SK-N-SH (cell line): ENCODE data around the gene LIPM. TPM values are rescaled to one million over a fixed set of nuclear protein-coding genes. Genes with fewer than 3 reads are reported as not detected.
"Not testable (repeated sequence)": the region's sequence is repeated elsewhere in the genome, so short reads cannot be mapped to it uniquely, and the experiment has no call there.

ENCODE experiments used
- CTCF ChIA-PET: fragments of 300-600, 350-600 bp; formaldehyde crosslinking; extraction: SDS; loops from one replicate; lab custom pipeline; 2021; lab: Yijun Ruan, JAX
- POLR2A ChIA-PET: fragments of 350-600 bp; sonication (Branson Sonifier 250); formaldehyde crosslinking; extraction: SDS; loops from one replicate; lab custom pipeline; 2020; ENCODE audit warnings: antibody characterized with exemption, inconsistent platforms; lab: Yijun Ruan, JAX
- DNase-seq: peaks from one replicate; pipeline ENCODE4 v3.0.0; 2012
- H2AFZ ChIP-seq: fragments of 200-600 bp; sonication (generic); 2 replicates; pipeline ENCODE4 v1.8.1; 2016; ENCODE audit warnings: antibody characterized with exemption, mild to moderate bottlenecking, low read depth
- H3F3A ChIP-seq: fragments of 200-600 bp; sonication (generic); replicated peaks from 2 replicates; pipeline ENCODE3; 2016; ENCODE audit warnings: antibody characterized with exemption, mild to moderate bottlenecking; ENCODE audit not compliant: insufficient read depth
- H3K27ac ChIP-seq, 2 experiments: fragments of 200-500 bp in 1 of 2; fragments of 200-600 bp in 1 of 2; sonication (Bioruptor generic) in 1 of 2; sonication (generic), shearing (Covaris generic) in 1 of 2; 2 replicates each; pipeline versions ENCODE4 v1.5.1 to v1.6.1; 2014 to 2016; ENCODE audit warnings: low read depth in 2 of 2, inconsistent platforms in 1 of 2, low read length in 1 of 2, mild to moderate bottlenecking in 1 of 2, mixed read lengths in 1 of 2
- H3K27me3 ChIP-seq: fragments of 200-600 bp; sonication (generic), shearing (Covaris generic); 2 replicates; pipeline ENCODE4 v1.6.1; 2016; ENCODE audit warnings: mixed run types; ENCODE audit not compliant: insufficient read depth
- H3K36me3 ChIP-seq, 2 experiments: fragments of 200-500 bp in 1 of 2; fragments of 200-600 bp in 1 of 2; sonication (Bioruptor generic) in 1 of 2; sonication (generic) in 1 of 2; replicated peaks in 1 of 2; 2 replicates each; pipeline versions ENCODE3 to v1.5.1; 2014 to 2016; ENCODE audit warnings: low read length in 1 of 2, mild to moderate bottlenecking in 1 of 2; ENCODE audit not compliant: insufficient read depth in 2 of 2, control insufficient read depth in 1 of 2
- H3K4me1 ChIP-seq, 2 experiments: fragments of 200-500 bp in 1 of 2; fragments of 200-600 bp in 1 of 2; sonication (Bioruptor generic) in 1 of 2; sonication (generic), shearing (Covaris generic) in 1 of 2; 2 replicates each; pipeline versions ENCODE4 v1.5.1 to v1.6.1; 2014 to 2016; ENCODE audit warnings: low read depth in 1 of 2, low read length in 1 of 2, mixed run types in 1 of 2; ENCODE audit not compliant: insufficient read depth in 2 of 2, control insufficient read depth in 1 of 2
- H3K4me2 ChIP-seq: fragments of 200-600 bp; sonication (generic), shearing (Covaris generic); 2 replicates; pipeline ENCODE4 v1.6.1; 2017; ENCODE audit warnings: mixed run types
- H3K4me3 ChIP-seq, 2 experiments: fragments of 200-500 bp in 1 of 2; fragments of 200-600 bp in 1 of 2; sonication (Bioruptor generic) in 1 of 2; sonication (generic), shearing (Covaris generic) in 1 of 2; 2 replicates each; pipeline versions ENCODE4 v1.5.1 to v1.8.1; 2014 to 2016; ENCODE audit warnings: low read depth in 2 of 2, inconsistent platforms in 1 of 2, low read length in 1 of 2, mild to moderate bottlenecking in 1 of 2, mixed read lengths in 1 of 2, moderate library complexity in 1 of 2
- H3K79me2 ChIP-seq: fragments of 200-600 bp; sonication (generic); 2 replicates; pipeline ENCODE4 v1.8.1; 2017; ENCODE audit warnings: mild to moderate bottlenecking; ENCODE audit not compliant: insufficient read depth
- H3K9ac ChIP-seq: fragments of 200-600 bp; sonication (generic); 2 replicates; pipeline ENCODE4 v1.6.1; 2017; ENCODE audit warnings: mixed run types
- H3K9me2 ChIP-seq: fragments of 200-600 bp; sonication (generic); 2 replicates; pipeline ENCODE4 v1.6.1; 2017; ENCODE audit warnings: mixed run types
- H3K9me3 ChIP-seq: fragments of 200-600 bp; sonication (generic); 2 replicates; pipeline ENCODE4 v1.6.1; 2017; ENCODE audit warnings: mixed run types, mild to moderate bottlenecking, moderate library complexity
- H4K20me1 ChIP-seq: fragments of 200-600 bp; sonication (generic); 2 replicates; pipeline ENCODE4 v1.6.1; 2017; ENCODE audit warnings: mild to moderate bottlenecking, mixed run types; ENCODE audit not compliant: insufficient read depth
- ELF1 ChIP-seq: IDR thresholded peaks from 2 replicates; pipeline ENCODE4 v1.4.0; 2012
- EP300 ChIP-seq, 2 experiments: IDR thresholded peaks; 2 replicates each; pipeline versions ENCODE4 v1.4.0 to v1.6.1; 2012; ENCODE audit warnings: borderline replicate concordance in 1 of 2, low read depth in 1 of 2, low read length in 1 of 2
- FOXM1 ChIP-seq: IDR thresholded peaks from 2 replicates; pipeline ENCODE4 v1.4.0; 2012; ENCODE audit warnings: low read depth, mild to moderate bottlenecking
- GATA2 ChIP-seq: sonication (generic); formaldehyde crosslinking; IDR thresholded peaks from 2 replicates; pipeline ENCODE4 v1.5.0; 2020; ENCODE audit warnings: mild to moderate bottlenecking, missing genetic modification reagents
- JUND ChIP-seq: IDR thresholded peaks from 2 replicates; pipeline ENCODE4 v1.4.0; 2012
- MEF2A ChIP-seq: IDR thresholded peaks from 2 replicates; pipeline ENCODE4 v1.4.0; 2012; ENCODE audit warnings: low read depth, borderline replicate concordance
- MXI1 ChIP-seq: IDR thresholded peaks from 2 replicates; pipeline ENCODE4 v1.6.1; 2012; ENCODE audit warnings: mild to moderate bottlenecking, low read depth, low read length, improper control_type of control experiment
- NRF1 ChIP-seq: IDR thresholded peaks from 2 replicates; pipeline ENCODE4 v1.6.1; 2012; ENCODE audit warnings: low read depth, mild to moderate bottlenecking, low read length
- PBX3 ChIP-seq: IDR thresholded peaks from 2 replicates; pipeline ENCODE4; 2012
- POLR2AphosphoS5 ChIP-seq: IDR thresholded peaks from 2 replicates; pipeline ENCODE4 v1.6.1; 2012; ENCODE audit warnings: low read depth, low read length
- REST ChIP-seq: IDR thresholded peaks from 2 replicates; pipeline ENCODE4 v1.6.1; 2012; ENCODE audit warnings: mild to moderate bottlenecking, low read depth, low read length, moderate library complexity
- RXRA ChIP-seq: IDR thresholded peaks from 2 replicates; pipeline ENCODE4 v1.4.0; 2012; ENCODE audit warnings: low read depth, mild to moderate bottlenecking, borderline replicate concordance
- SIN3A ChIP-seq: IDR thresholded peaks from 2 replicates; pipeline ENCODE4 v1.6.1; 2012; ENCODE audit warnings: low read depth, mild to moderate bottlenecking, low read length, moderate library complexity, borderline replicate concordance
- SMC3 ChIP-seq: IDR thresholded peaks from 2 replicates; pipeline ENCODE4 v1.6.1; 2012; ENCODE audit warnings: low read depth, low read length, improper control_type of control experiment
- TAF1 ChIP-seq: IDR thresholded peaks from 2 replicates; pipeline ENCODE4 v1.6.1; 2012; ENCODE audit warnings: low read depth, mild to moderate bottlenecking, low read length, moderate library complexity, borderline replicate concordance
- USF1 ChIP-seq: IDR thresholded peaks from 2 replicates; pipeline ENCODE4 v1.4.0; 2012; ENCODE audit warnings: low read depth, borderline replicate concordance
- YY1 ChIP-seq: IDR thresholded peaks from 2 replicates; pipeline ENCODE4 v1.4.0; 2012; ENCODE audit warnings: low read depth, mild to moderate bottlenecking
- WGBS: methylation state at CpG from one replicate; pipeline ENCODE4 v1.1.6; 2017; ENCODE audit warnings: low lambda C conversion rate; 5-methylcytosine and 5-hydroxymethylcytosine counted together
- polyA plus RNA-seq, 3 experiments: library from polyadenylated mRNA; depleted of rRNA; stranded (reverse); fragments of >200 nt; gene quantifications; 2 replicates each; pipeline ENCODE4 v1.2.3, GENCODE V29; 2012
- TF ChIP-seq, protein P1 (sequence below): IDR thresholded peaks from 2 replicates; pipeline ENCODE4 v1.4.0; 2012; ENCODE audit warnings: low read depth, borderline replicate concordance
- TF ChIP-seq, protein P2 (sequence below): IDR thresholded peaks from 2 replicates; pipeline ENCODE4 v1.4.0; 2012; ENCODE audit warnings: low read depth
- TF ChIP-seq, protein P3 (sequence below): fragments of 150-350 bp; IDR thresholded peaks from 2 replicates; pipeline ENCODE4 v1.6.1; 2016; ENCODE audit warnings: mild to moderate bottlenecking, low read depth, low read length

Gene LIPM
- polyA plus RNA-seq, 1 of the 3 experiments (the other 2 are of a cell fraction), result not detected

DNA sequence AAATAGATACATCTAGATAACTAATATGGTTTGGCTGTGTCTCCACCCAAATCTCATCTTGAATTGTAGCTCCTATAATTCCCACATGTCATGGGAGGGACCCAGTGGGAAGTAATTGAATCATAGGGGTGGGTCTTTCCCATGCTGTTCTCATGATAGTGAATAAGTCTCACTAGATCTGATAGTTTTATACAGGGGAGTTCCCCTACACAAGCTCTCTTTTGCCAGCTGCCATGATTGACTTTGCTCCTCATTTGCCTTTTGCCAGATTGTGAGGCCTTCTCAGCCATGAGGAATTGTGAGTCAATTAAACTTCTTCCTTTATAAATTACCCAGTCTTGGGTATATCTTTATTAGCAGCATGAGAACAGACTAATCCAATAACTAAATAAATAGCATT is 35.1 kb downstream of the LIPM start:
- CTCF ChIA-PET, result interaction anchor here (0.7 to 12.7 kb wide), 13 partner anchors 9 to 381 kb away, joined by 3 to 425 read pairs (median 24); partner anchors contain the start of genes ANKRD22, FAS and STAMBPL1
- H3K36me3 ChIP-seq, H3F3A ChIP-seq, H3K9ac ChIP-seq, H3K4me2 ChIP-seq, POLR2A ChIA-PET, H3K27ac ChIP-seq, H3K9me3 ChIP-seq, H2AFZ ChIP-seq, DNase-seq, H3K4me1 ChIP-seq, H3K4me3 ChIP-seq, H3K9me2 ChIP-seq, H3K79me2 ChIP-seq, H4K20me1 ChIP-seq, H3K27me3 ChIP-seq: not testable (repeated sequence)

DNA sequence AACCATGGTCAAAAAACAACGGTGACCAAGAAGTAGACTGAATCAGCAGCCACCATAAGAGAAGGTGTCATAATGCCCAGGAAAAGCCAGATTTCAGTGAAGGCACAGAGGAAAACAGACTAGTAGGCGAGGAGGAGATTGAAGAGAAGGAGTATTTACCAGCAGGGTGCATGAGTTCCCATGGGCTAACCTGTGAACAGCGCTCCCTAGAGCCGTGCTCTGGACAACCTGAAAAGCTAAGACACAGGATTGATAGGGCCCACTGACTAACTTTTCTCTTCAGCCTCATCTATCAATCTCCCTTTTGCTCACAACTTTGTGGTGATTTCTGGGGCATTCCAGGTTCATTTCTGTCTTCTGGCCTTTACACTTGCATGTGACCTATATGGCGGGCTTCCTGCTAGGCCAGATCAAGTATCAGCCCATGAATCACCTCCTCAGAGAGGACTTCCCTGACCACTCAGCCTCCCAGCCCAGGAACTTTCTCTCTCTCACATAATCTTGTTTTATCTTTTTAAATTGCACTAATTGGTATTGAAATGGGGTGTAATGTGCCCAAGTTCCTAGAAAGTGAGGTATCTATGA is 36.3 kb downstream of the LIPM start:
- H3K79me2 ChIP-seq, result no peaks in the 10 kb centered on the region
- no peaks in the 10 kb centered on the region for H3K9me2 ChIP-seq
- H3K9me3 ChIP-seq, result no peaks in the 10 kb centered on the region
- H4K20me1 ChIP-seq, result no peaks in the 10 kb centered on the region
- H3K27ac ChIP-seq, result no peak overlapping the region
- 98% methylated on average over 5 of the region's 5 CpGs for WGBS
- no peak overlapping the region for H3K4me2 ChIP-seq
- no peaks in the 10 kb centered on the region for H3K27me3 ChIP-seq
- DNase-seq, result no peak
- H2AFZ ChIP-seq, result no peak overlapping the region
- ChIA-PET POLR2A (no interaction called here), CTCF (interaction anchor here (1.0 to 12.7 kb wide), 3 partner anchors 91 to 375 kb away, joined by 3 to 425 read pairs (median 9); no protein-coding TSS in a partner anchor)
- no peaks in the 10 kb centered on the region for H3F3A ChIP-seq
- TF ChIP-seq PBX3, result no peak
- no peak for TF ChIP-seq TAF1
- TF ChIP-seq NRF1, result no peak
- TF ChIP-seq MXI1, result no peak
- no peak for TF ChIP-seq EP300 (IDR thresholded peaks at IDR 0.05; ENCODE audit: borderline replicate concordance in 1 of 2, low read depth in 1 of 2, low read length in 1 of 2)
- no peak for TF ChIP-seq YY1
- TF ChIP-seq, protein P1, sequence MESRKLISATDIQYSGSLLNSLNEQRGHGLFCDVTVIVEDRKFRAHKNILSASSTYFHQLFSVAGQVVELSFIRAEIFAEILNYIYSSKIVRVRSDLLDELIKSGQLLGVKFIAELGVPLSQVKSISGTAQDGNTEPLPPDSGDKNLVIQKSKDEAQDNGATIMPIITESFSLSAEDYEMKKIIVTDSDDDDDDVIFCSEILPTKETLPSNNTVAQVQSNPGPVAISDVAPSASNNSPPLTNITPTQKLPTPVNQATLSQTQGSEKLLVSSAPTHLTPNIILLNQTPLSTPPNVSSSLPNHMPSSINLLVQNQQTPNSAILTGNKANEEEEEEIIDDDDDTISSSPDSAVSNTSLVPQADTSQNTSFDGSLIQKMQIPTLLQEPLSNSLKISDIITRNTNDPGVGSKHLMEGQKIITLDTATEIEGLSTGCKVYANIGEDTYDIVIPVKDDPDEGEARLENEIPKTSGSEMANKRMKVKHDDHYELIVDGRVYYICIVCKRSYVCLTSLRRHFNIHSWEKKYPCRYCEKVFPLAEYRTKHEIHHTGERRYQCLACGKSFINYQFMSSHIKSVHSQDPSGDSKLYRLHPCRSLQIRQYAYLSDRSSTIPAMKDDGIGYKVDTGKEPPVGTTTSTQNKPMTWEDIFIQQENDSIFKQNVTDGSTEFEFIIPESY, result no peak
- TF ChIP-seq RXRA, result no peak
- no peak for TF ChIP-seq SIN3A
- no peak for TF ChIP-seq REST
- no peak for TF ChIP-seq SMC3
- TF ChIP-seq POLR2AphosphoS5, result no peak
- no peak for TF ChIP-seq ELF1
- no peak for TF ChIP-seq MEF2A
- TF ChIP-seq, protein P2, sequence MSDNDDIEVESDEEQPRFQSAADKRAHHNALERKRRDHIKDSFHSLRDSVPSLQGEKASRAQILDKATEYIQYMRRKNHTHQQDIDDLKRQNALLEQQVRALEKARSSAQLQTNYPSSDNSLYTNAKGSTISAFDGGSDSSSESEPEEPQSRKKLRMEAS, result no peak
- no peak for TF ChIP-seq JUND
- TF ChIP-seq USF1, result no peak
- TF ChIP-seq, protein P3, sequence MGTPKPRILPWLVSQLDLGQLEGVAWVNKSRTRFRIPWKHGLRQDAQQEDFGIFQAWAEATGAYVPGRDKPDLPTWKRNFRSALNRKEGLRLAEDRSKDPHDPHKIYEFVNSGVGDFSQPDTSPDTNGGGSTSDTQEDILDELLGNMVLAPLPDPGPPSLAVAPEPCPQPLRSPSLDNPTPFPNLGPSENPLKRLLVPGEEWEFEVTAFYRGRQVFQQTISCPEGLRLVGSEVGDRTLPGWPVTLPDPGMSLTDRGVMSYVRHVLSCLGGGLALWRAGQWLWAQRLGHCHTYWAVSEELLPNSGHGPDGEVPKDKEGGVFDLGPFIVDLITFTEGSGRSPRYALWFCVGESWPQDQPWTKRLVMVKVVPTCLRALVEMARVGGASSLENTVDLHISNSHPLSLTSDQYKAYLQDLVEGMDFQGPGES, result no peak
- TF ChIP-seq FOXM1, result no peak
- no peak for TF ChIP-seq GATA2 (CRISPR knock-in tag)
- no peaks in the 10 kb centered on the region for H3K36me3 ChIP-seq
- no peaks in the 10 kb centered on the region for H3K4me1 ChIP-seq
- no peak overlapping the region for H3K4me3 ChIP-seq
- H3K9ac ChIP-seq, result no peak overlapping the region
